GM20431 (cell line): ENCODE data around the gene RHEB.

ENCODE experiments used
- in situ Hi-C: fragments of 300-500 bp; cut with MseI, MboI; formaldehyde crosslinking; loops from one replicate; pipeline ENCODE4 v1.15.0; 2020; ENCODE audit warnings: low sequenced_read_pairs; ENCODE audit not compliant: unreplicated experiment

The RHEB gene

DNA sequence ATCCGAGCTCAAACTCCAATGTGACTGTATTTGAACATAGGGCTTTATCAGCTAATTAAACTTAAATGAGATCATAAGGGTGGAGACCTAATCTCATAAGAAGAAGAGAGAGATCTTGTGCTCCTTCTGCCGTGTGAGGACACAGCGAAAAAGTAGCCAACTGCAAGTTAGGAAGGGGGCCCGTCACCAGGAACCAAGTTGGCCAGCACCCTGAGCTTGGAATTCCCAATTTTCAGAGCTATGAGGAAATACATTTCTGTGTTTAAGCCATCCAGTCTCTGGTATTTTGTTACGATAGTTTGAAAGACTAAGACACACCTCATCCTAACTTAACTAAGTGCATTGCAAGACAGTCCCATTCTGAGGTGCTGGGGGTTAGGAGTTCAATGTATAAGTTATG, 95.8 kb downstream of the RHEB start:
- in situ Hi-C loops = no loop called here

GRCh38 chr7:151423226-151423625, 96.5 kb downstream of the RHEB start:
- in situ Hi-C loops = no loop called here

- in situ Hi-C loops = no loop called here
Observed at GRCh38 chr7:151422212-151422611, 97.5 kb downstream of the RHEB start.

GRCh38 chr7:151420144-151420543, 99.6 kb downstream of the RHEB start:
- in situ Hi-C loops = no loop called here

GRCh38 chr7:151416941-151417315, 102.8 kb downstream of the RHEB start:
- in situ Hi-C loops = no loop called here

DNA sequence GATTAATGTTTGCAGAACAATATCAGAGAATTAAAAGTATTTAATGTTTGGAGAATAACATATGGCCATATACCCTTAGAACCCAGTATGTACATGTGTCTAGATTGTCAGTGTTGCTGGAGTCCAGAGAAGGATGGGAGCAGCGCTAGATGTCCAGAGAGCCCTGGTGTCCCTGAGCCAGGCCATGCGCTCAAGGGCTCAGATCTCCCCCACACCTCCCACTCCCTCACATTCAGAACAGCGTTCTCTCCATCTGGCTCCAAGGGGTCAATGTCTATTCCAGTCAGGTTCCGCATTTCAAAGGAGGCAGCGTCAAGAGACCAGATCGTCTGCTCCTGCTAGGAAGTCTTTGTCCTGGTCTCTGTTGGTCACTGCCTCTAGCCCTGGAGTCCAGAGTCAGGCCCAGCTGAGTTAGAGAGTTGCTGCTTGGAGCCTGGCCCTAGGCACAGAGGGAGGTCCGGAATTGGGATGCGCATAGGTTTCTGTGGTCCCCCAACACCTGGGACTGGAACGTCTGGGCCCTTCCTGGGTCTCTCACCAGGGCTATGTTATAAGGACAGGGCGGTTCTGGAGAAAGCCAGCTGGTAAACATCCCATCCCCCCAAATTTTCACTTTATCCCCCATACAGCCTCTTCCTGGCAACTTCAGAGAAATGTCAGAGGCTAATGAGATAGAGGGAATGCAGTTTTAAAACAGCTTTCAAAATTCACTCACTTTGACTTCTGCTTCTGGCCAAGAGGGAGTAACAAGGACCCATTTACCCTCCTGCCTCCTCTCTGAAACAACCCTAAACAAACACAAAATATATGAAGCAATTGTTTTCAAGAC, 103.4 kb downstream of the RHEB start:
- in situ Hi-C loops = no loop called here
